Measurements from ENCODE around the gene PKNOX2.

- TF ChIP-seq JUN (IDR thresholded peaks at IDR 0.05; ENCODE audit: low read depth, low read length) (no peak), CTCF (IDR thresholded peaks at IDR 0.05; ENCODE audit: control extremely low read depth in 1 of 3, insufficient read depth in 1 of 3, low read depth in 1 of 3, low read length in 3 of 3) (no peak), EGR1 (IDR thresholded peaks at IDR 0.05; ENCODE audit: borderline replicate concordance, low read depth, low read length) (no peak), SIN3A (conservative IDR thresholded peaks at IDR 0.05 in 1 of 2, IDR thresholded peaks at IDR 0.05 in 1 of 2; ENCODE audit: low read depth in 1 of 2, low read length in 2 of 2) (no peak), USF2 (IDR thresholded peaks at IDR 0.05; ENCODE audit: low read length) (no peak), RFX5 (IDR thresholded peaks at IDR 0.05; ENCODE audit: borderline replicate concordance, low read depth, low read length) (no peak), SUZ12 (IDR thresholded peaks at IDR 0.05; ENCODE audit: low read length) (no peak), BRCA1 (IDR thresholded peaks at IDR 0.05; ENCODE audit: low read depth, low read length) (no peak), POLR2A (IDR thresholded peaks at IDR 0.05; ENCODE audit: control extremely low read depth in 1 of 2, low read depth in 2 of 2, low read length in 2 of 2) (no peak), HDAC2 (IDR thresholded peaks at IDR 0.05; ENCODE audit: borderline replicate concordance in 1 of 2, low read depth in 2 of 2, low read length in 2 of 2) (no peak), POLR2AphosphoS5 (IDR thresholded peaks at IDR 0.05; ENCODE audit: low read depth, low read length) (no peak)
Measured at GRCh38 chr11:125322289-125322688, 157.7 kb downstream of the PKNOX2 start.

Data from H1 (cell line).